ENCODE measurements around the gene APOD.
"Not testable (repeated sequence)": the region's sequence is repeated elsewhere in the genome, so short reads cannot be mapped to it uniquely, and the experiment has no call there.

Gene APOD

DNA sequence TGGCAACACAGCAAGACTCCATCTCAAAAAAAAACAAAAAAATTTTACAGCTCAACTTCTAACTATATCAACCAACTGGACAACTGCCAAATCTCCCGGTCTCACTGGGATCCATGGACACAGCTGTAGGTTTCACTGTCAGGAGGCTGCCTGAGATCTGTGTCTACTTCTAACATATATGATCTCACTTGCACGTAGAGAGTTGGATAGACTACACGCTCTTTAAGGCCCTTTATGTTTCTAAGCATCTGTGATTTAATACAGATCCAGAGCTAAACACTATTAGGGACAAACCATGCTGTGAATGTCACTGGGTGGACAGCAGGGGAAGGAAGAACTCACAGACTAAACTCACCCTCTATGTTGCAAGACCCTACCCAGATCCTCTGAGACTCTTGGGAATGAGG is 13.0 kb upstream of the APOD start:
- TF ChIP-seq, protein P1, sequence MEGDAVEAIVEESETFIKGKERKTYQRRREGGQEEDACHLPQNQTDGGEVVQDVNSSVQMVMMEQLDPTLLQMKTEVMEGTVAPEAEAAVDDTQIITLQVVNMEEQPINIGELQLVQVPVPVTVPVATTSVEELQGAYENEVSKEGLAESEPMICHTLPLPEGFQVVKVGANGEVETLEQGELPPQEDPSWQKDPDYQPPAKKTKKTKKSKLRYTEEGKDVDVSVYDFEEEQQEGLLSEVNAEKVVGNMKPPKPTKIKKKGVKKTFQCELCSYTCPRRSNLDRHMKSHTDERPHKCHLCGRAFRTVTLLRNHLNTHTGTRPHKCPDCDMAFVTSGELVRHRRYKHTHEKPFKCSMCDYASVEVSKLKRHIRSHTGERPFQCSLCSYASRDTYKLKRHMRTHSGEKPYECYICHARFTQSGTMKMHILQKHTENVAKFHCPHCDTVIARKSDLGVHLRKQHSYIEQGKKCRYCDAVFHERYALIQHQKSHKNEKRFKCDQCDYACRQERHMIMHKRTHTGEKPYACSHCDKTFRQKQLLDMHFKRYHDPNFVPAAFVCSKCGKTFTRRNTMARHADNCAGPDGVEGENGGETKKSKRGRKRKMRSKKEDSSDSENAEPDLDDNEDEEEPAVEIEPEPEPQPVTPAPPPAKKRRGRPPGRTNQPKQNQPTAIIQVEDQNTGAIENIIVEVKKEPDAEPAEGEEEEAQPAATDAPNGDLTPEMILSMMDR (IDR thresholded peaks at IDR 0.05; ENCODE audit: low read depth, low read length, missing control alignments), result no peak
- in situ Hi-C loops (cut with HindIII; ENCODE audit: low sequenced_read_pairs), result no loop called here
- no peak for DNase-seq (ENCODE audit: low read depth)
- H3K4me3 ChIP-seq (ENCODE audit: low read depth, low read length), result no peak overlapping the region

GRCh38 chr3:195595785-195596531 is 12.2 kb upstream of the APOD start:
- in situ Hi-C loops (cut with HindIII; ENCODE audit: low sequenced_read_pairs), result no loop called here
- TF ChIP-seq, protein P1 (IDR thresholded peaks at IDR 0.05; ENCODE audit: low read depth, low read length, missing control alignments), result no peak
- H3K4me3 ChIP-seq (ENCODE audit: low read depth, low read length), result no peak overlapping the region
- no peak for DNase-seq (ENCODE audit: low read depth)

- DNase-seq (ENCODE audit: low read depth), result no peak
- TF ChIP-seq, protein P1 (IDR thresholded peaks at IDR 0.05; ENCODE audit: low read depth, low read length, missing control alignments), result no peak
- in situ Hi-C loops (cut with HindIII; ENCODE audit: low sequenced_read_pairs), result no loop called here
- no peak overlapping the region for H3K4me3 ChIP-seq (ENCODE audit: low read depth, low read length)
Observed at GRCh38 chr3:195591852-195592251, 8.1 kb upstream of the APOD start.

- in situ Hi-C loops (cut with HindIII; ENCODE audit: low sequenced_read_pairs), result no loop called here
- TF ChIP-seq, protein P1 (IDR thresholded peaks at IDR 0.05; ENCODE audit: low read depth, low read length, missing control alignments), result no peak
- no peak overlapping the region for H3K4me3 ChIP-seq (ENCODE audit: low read depth, low read length)
- no peak for DNase-seq (ENCODE audit: low read depth)
Observed at GRCh38 chr3:195591220-195591619, 7.5 kb upstream of the APOD start.

DNA sequence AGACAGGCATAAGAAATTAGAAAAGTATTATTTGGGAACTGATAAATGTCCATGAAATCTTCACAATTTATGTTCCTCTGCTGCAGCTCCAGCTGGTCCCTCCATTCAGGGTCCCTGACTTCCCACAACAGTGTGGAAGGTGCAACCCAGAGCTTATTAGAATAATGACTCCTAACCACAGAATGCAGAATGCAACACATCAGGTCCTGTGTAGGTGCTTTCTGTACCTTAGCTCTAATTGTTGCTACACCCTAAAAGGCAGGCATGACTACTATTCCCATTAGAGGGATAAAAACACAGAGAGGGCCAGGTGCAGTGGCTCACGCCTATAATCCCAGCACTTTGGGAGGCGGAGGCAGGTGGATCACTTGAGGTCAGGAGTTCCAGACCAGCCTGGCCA is 6.6 kb upstream of the APOD start:
- in situ Hi-C loops (cut with HindIII; ENCODE audit: low sequenced_read_pairs); H3K4me3 ChIP-seq (ENCODE audit: low read depth, low read length); DNase-seq (ENCODE audit: low read depth): not testable (repeated sequence)

DNA sequence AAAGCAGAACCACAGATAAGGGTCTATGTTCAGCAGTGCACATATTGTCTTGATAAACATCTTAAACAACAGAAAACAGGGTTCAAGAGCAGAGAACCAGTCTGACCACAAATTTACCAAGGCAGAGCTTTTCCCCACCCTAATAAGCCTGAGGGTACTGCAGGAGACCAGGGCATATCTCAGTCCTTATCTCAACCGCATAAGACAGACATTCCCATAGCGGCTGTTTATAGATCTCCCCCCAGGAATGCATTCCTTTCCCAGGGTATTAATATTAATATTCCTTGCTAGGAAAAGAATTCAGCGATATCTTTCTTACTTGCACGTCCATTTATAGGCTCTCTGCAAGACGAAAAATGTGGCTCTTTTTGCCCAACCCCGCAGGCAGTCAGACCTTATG is 6.1 kb upstream of the APOD start:
- DNase-seq (ENCODE audit: low read depth); H3K4me3 ChIP-seq (ENCODE audit: low read depth, low read length); in situ Hi-C loops (cut with HindIII; ENCODE audit: low sequenced_read_pairs): not testable (repeated sequence)

- H3K4me3 ChIP-seq (ENCODE audit: low read depth, low read length), result no peak overlapping the region
- TF ChIP-seq, protein P1 (IDR thresholded peaks at IDR 0.05; ENCODE audit: low read depth, low read length, missing control alignments), result no peak
- in situ Hi-C loops (cut with HindIII; ENCODE audit: low sequenced_read_pairs), result no loop called here
- DNase-seq (ENCODE audit: low read depth), result no peak
Observed at GRCh38 chr3:195587824-195588223, 4.1 kb upstream of the APOD start.

- in situ Hi-C loops (cut with HindIII; ENCODE audit: low sequenced_read_pairs), result no loop called here
- TF ChIP-seq, protein P1 (IDR thresholded peaks at IDR 0.05; ENCODE audit: low read depth, low read length, missing control alignments), result no peak
- H3K4me3 ChIP-seq (ENCODE audit: low read depth, low read length), result no peak overlapping the region
- DNase-seq (ENCODE audit: low read depth), result no peak
Observed at GRCh38 chr3:195587406-195587805, 3.7 kb upstream of the APOD start.

All from astrocyte of the cerebellum (primary cell).